K562 (cell line): ENCODE results near the gene NPAS3. TPM values are rescaled to one million over a fixed set of nuclear protein-coding genes. Genes with fewer than 3 reads are reported as not detected.

Experiments used
- ATAC-seq: fragments of 200-7000 bp; cut with Tn5 transposase; 3 replicates; pipeline ENCODE4 v1.9.1; 2020; ENCODE audit warnings: moderate library complexity
- BruUV-seq: library from RNA; stranded (reverse); fragments of 400-500 nt; replicated peaks from 2 replicates; lab custom pipeline; 2021; lab: Mats Ljungman, UMichigan
- CTCF ChIA-PET: fragments of 300-600 bp; formaldehyde crosslinking; extraction: SDS; loops from one replicate; lab custom pipeline; 2021; ENCODE audit warnings: low intra/inter-chr PET ratio; lab: Yijun Ruan, JAX
- POLR2A ChIA-PET: fragments of 300-600, 350-650 bp; sonication (Branson Sonifier 250); formaldehyde crosslinking; extraction: SDS; loops from one replicate; lab custom pipeline; 2021; ENCODE audit warnings: antibody characterized with exemption, inconsistent platforms; lab: Yijun Ruan, JAX
- DNase-seq, 4 experiments: peaks; one replicate each; pipeline versions ENCODE4 v3.0.0 to v3.0.0-alpha.2; 2011 to 2018; ENCODE audit warnings: low spot score in 3 of 4, mixed read lengths in 3 of 4; ENCODE audit errors: extremely low read depth in 1 of 4
- FAIRE-seq: peaks from 2 replicates; lab custom pipeline; 2011; peaks lifted over from hg19 to GRCh38; lab: Jason Lieb, UNC
- H2AFZ ChIP-seq: 2 replicates; pipeline ENCODE4 v1.6.0; 2011; ENCODE audit warnings: low read depth, low read length, control low read depth, inconsistent platforms
- H3K27ac ChIP-seq: fragments of 200-600 bp; 3 replicates; pipeline ENCODE4 v1.8.0; 2011; ENCODE audit warnings: low read depth, mild to moderate bottlenecking, control low read depth, inconsistent platforms, low read length, moderate library complexity, mixed read lengths; ENCODE audit errors: extremely low read depth
- H3K27me3 ChIP-seq, 2 experiments: fragments of 300-600 bp in 1 of 2; 2 replicates in 1 of 2; 3 replicates in 1 of 2; pipeline versions ENCODE4 v1.6.0 to v1.8.0; 2011; ENCODE audit warnings: inconsistent platforms in 2 of 2, low read length in 2 of 2, mild to moderate bottlenecking in 1 of 2, mixed read lengths in 1 of 2, moderate library complexity in 1 of 2; ENCODE audit not compliant: control insufficient read depth in 2 of 2, insufficient read depth in 2 of 2
- H3K36me3 ChIP-seq: fragments of 300-600 bp; 3 replicates; pipeline ENCODE4 v1.8.0; 2011; ENCODE audit warnings: mild to moderate bottlenecking, low read length, inconsistent platforms; ENCODE audit not compliant: control insufficient read depth, insufficient read depth
- H3K4me1 ChIP-seq, 2 experiments: fragments of 200-600 bp in 1 of 2; replicated peaks in 1 of 2; 2 replicates in 1 of 2; 3 replicates in 1 of 2; pipeline versions ENCODE4 v1.5.1 to v1.8.0; 2011; ENCODE audit warnings: inconsistent platforms in 2 of 2, low read length in 2 of 2, mild to moderate bottlenecking in 1 of 2, mixed read lengths in 1 of 2, moderate library complexity in 1 of 2; ENCODE audit not compliant: control insufficient read depth in 2 of 2, insufficient read depth in 2 of 2
- H3K4me2 ChIP-seq: 2 replicates; pipeline ENCODE4 v1.6.1; 2011; ENCODE audit warnings: low read length, control low read depth, inconsistent platforms, mixed read lengths; ENCODE audit not compliant: insufficient read depth
- H3K4me3 ChIP-seq: fragments of 200-600 bp; sonication (generic), shearing (Covaris generic); 2 replicates; pipeline ENCODE4 v1.5.1; 2016; ENCODE audit warnings: control low read depth, inconsistent platforms
- H3K79me2 ChIP-seq: fragments of 200-600 bp; 3 replicates; pipeline ENCODE4 v1.8.0; 2011; ENCODE audit warnings: low read length, inconsistent platforms; ENCODE audit not compliant: control insufficient read depth, insufficient read depth
- H3K9ac ChIP-seq, 2 experiments: 2 replicates each; pipeline versions ENCODE4 v1.6.0 to v1.6.1; 2011; ENCODE audit warnings: low read depth in 2 of 2, low read length in 2 of 2, control low read depth in 1 of 2, inconsistent platforms in 1 of 2, mild to moderate bottlenecking in 1 of 2, mixed read lengths in 1 of 2; ENCODE audit not compliant: insufficient read depth in 1 of 2
- H3K9me1 ChIP-seq: one replicate; pipeline ENCODE4 v1.6.0; 2011; ENCODE audit warnings: inconsistent platforms, mild to moderate bottlenecking, low read length, moderate library complexity; ENCODE audit not compliant: control insufficient read depth, insufficient read depth
- H3K9me3 ChIP-seq: replicated peaks from 2 replicates; pipeline ENCODE4 v1.5.1; 2011; ENCODE audit warnings: low read depth, low read length, inconsistent platforms; ENCODE audit not compliant: control insufficient read depth, insufficient read depth
- H4K20me1 ChIP-seq: replicated peaks from 2 replicates; pipeline ENCODE4 v1.6.1; 2011; ENCODE audit warnings: low read length, inconsistent platforms, mixed read lengths; ENCODE audit not compliant: control insufficient read depth, insufficient read depth
- EGR1 ChIP-seq: fragments of 450-650 bp; conservative IDR thresholded peaks from 2 replicates; pipeline ENCODE4 v1.6.1; 2017; ENCODE audit warnings: mild to moderate bottlenecking
- MTF1 ChIP-seq: fragments of 250-450 bp; sonication (Bioruptor Pico); IDR thresholded peaks from 2 replicates; pipeline ENCODE4 v1.9.0; 2021; ENCODE audit warnings: moderate library complexity, mild to moderate bottlenecking, inconsistent platforms, borderline replicate concordance
- POLR3G ChIP-seq: IDR thresholded peaks from 2 replicates; pipeline ENCODE4 v1.6.1; 2011; ENCODE audit not compliant: insufficient read length, insufficient replicate concordance; ENCODE audit errors: extremely low read depth
- PTTG1 ChIP-seq: fragments of 450-650 bp; IDR thresholded peaks from 2 replicates; pipeline ENCODE4 v1.6.1; 2016; ENCODE audit warnings: low read depth, mild to moderate bottlenecking, missing genetic modification characterization, missing compliant biosample characterization
- RBFOX2 ChIP-seq: fragments of 200-400 bp; formaldehyde crosslinking; IDR thresholded peaks from 2 replicates; pipeline ENCODE4 v1.6.1; 2017; ENCODE audit warnings: low read depth, mild to moderate bottlenecking, low read length, moderate library complexity
- RBM14 ChIP-seq: fragments of 200-400 bp; formaldehyde crosslinking; IDR thresholded peaks from 2 replicates; pipeline ENCODE4 v1.6.1; 2018; ENCODE audit warnings: low read depth, mild to moderate bottlenecking, low read length, moderate library complexity, borderline replicate concordance; ENCODE audit not compliant: insufficient read depth
- TBP ChIP-seq: optimal IDR thresholded peaks from 2 replicates; pipeline ENCODE3; 2011; ENCODE audit warnings: low read depth, low read length, improper control_type of control experiment
- TCF15 ChIP-seq: fragments of 250-450 bp; sonication (Bioruptor Pico); IDR thresholded peaks from 2 replicates; pipeline ENCODE4 v1.8.0; 2022; ENCODE audit warnings: moderate library complexity, mild to moderate bottlenecking, inconsistent platforms
- ZNF324 ChIP-seq: fragments of 250-450 bp; sonication (Bioruptor Pico); IDR thresholded peaks from 2 replicates; pipeline ENCODE4 v1.4.0; 2020; ENCODE audit warnings: mild to moderate bottlenecking
- WGBS: fragments of 100-300 bp; shearing (Covaris generic); methylation state at CpG from one replicate; pipeline ENCODE4 v1.1.6; 2016; ENCODE audit warnings: low coverage, mixed read lengths; ENCODE audit not compliant: insufficient coverage; ENCODE audit errors: missing lambda C conversion rate; 5-methylcytosine and 5-hydroxymethylcytosine counted together
- in situ Hi-C: fragments of 300-500 bp; cut with MboI; formaldehyde crosslinking; loops from 4 replicates; pipeline ENCODE4 v1.15.0; 2018; ENCODE audit warnings: inconsistent platforms, mixed read lengths
- intact Hi-C: fragments of 100-400 bp; cut with micrococcal nuclease; formaldehyde crosslinking; loops from 2 replicates; pipeline ENCODE4 v1.14.2; 2022
- polyA plus RNA-seq, 8 experiments: library from polyadenylated mRNA; depleted of rRNA in 4 of 8; stranded (reverse) in 5 of 8; unstranded in 3 of 8; fragments of >200 nt; fragmentation: Nextera tagmentation in 2 of 8; fragmentation: Illumina TruSeq in 1 of 8; extraction: Ambion mirVana in 2 of 8; extraction: Trizol in 1 of 8; gene quantifications; 2 replicates each; pipeline versions ENCODE4 v1.2.1 to v1.2.3, GENCODE V29; 2011 to 2014; ENCODE audit warnings: inconsistent platforms in 1 of 8, missing spikeins in 1 of 8
- total RNA-seq, 7 experiments: library from RNA; depleted of rRNA in 6 of 7; stranded (reverse); fragments of >200 nt in 6 of 7; fragmentation: Illumina TruSeq in 2 of 7; extraction: Trizol in 2 of 7; gene quantifications; 2 replicates each; pipeline versions ENCODE4 v1.2.1 to v1.2.3, GENCODE V29; 2011 to 2021; ENCODE audit warnings: low replicate concordance in 1 of 7

The NPAS3 gene
- total and polyA plus RNA-seq, 9 of the 15 experiments (the other 6 are each of a cell fraction or from before 2014, with no cell fraction given): 0.04 TPM; not detected in 8

GRCh38 chr14:32913725-32914124 lies 25.0 kb upstream of the NPAS3 start (continued):
- TF ChIP-seq PTTG1 (tag): no peak
- no peak for TF ChIP-seq TCF15 (CRISPR knock-in tag)

GRCh38 chr14:32914391-32914790 lies 24.3 kb upstream of the NPAS3 start:
- intact Hi-C loops: no loop called here
- H3K9ac ChIP-seq: no peak overlapping the region
- no peaks in the 10 kb centered on the region for H4K20me1 ChIP-seq
- H3K27me3 ChIP-seq: no peaks in the 10 kb centered on the region
- no peaks in the 10 kb centered on the region for H3K9me3 ChIP-seq
- CTCF ChIA-PET: no interaction called here
- no peaks in the 10 kb centered on the region for H3K79me2 ChIP-seq
- H2AFZ ChIP-seq: no peak overlapping the region
- FAIRE-seq: no peak
- DNase-seq: no peak
- H3K9me1 ChIP-seq: no peaks in the 10 kb centered on the region
- TF ChIP-seq RBFOX2 (no peak), ZNF324 (CRISPR knock-in tag) (no peak), EGR1 (no peak), RBM14 (no peak), MTF1 (CRISPR knock-in tag) (no peak), POLR3G (no peak), TBP (no peak)
- TF ChIP-seq, all 486 proteins: peak for 0
- 3% methylated on average over 6 of the region's 6 CpGs for WGBS
- ATAC-seq: no peak
- POLR2A ChIA-PET: no interaction called here
- H3K4me3 ChIP-seq: no peak overlapping the region
- H3K27ac ChIP-seq: no peak overlapping the region
- BruUV-seq: no TSS peak
- H3K4me1 ChIP-seq: no peaks in the 10 kb centered on the region
- no peak overlapping the region for H3K4me2 ChIP-seq
- H3K36me3 ChIP-seq: no peaks in the 10 kb centered on the region
- in situ Hi-C loops: no loop called here
